GM21447 (cell line): Measurements from ENCODE around the gene SUMO2.
A peak's percentile ranks its signal among the peaks of the same experiment; 100 is the strongest.
"Not testable (repeated sequence)": the region's sequence is repeated elsewhere in the genome, so short reads cannot be mapped to it uniquely, and the experiment has no call there.

Source experiments
- ATAC-seq: cut with Tn5 transposase; IDR thresholded peaks from one replicate; pipeline ENCODE4 v1.9.1; 2021; ENCODE audit not compliant: unreplicated experiment

SUMO2 gene

DNA sequence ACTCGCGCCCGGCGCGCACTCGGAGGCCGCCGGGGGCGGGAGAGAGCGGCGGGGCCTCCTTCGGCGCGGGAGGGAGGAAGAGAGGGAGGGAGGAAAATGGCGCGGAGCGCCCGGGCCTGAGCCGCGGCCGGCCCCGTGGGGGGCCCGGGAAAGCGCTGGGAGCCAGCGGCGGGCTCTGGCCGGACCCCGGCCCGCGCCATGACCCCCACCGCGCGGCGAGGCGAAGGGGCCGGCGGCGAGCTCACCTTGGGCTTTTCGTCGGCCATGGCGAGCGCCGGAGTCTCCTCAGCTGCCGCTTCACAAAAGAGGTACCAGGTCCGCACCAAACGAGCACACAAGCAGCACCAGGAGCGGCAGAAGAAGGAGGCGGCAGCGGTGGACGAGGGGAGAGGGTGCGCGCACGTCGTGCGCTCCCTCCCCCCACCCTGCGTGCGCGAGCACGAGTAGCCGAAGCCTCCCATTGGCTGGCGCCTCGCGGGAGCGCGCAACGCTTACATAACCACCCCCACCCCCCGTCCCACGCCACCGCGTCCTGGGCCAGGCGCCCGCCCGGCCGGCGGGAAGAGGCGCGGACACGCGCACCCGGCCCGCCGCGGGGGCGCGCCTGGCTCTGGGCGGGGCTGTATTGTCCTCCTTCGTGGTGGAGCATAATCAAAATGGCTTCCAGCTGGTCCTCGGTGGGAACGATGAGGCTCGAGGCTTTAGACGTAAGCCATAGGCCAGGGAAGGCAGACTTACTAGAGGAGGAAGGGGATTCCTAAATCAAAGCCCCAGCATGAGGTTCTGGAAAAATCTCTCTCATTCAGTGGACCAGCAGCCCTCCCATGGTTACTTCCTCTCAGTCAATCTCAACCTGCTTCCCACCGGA, at the start of gene SUMO2:
TSS of gene SUMO2 (minus strand) at position 391 of the 868 bp plus-strand sequence. CDS start at position 266, 125 bp downstream.
- peak; percentile 73 for ATAC-seq

DNA sequence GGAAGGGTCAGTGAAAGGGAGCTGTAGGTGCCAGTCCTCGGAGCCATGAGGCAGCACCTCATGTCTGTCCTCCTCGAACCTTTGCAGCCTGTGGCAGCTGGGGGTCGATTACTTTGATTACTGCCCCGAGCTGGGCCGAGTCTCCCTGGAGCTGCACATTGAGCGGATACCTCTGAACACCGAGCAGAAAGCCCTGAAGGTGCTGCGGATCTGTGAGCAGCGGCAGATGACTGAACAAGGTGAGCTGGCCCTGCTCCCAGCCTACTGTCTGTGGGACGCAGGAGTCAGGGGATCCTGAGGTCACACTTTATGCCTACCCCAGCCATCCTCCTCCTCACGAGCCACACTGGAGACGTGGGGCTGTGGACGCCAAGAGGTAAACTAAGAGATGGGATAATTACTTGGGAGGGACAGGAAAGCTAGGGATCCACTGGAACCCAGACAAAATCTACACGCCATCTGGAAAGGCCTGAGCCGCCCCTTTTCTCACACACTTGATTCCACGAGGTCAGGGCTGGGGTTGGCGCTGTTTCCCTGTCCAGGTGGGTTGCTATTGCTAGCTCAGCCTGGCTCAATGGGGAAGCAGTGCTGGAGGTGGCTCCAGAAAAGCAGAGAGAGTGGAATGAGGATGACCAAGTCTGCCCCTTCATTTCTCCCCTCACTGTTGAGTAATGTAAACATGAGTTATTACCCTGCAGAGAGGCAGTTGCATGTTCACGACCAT, 49.1 kb upstream of the SUMO2 start:
- no peak for ATAC-seq

DNA sequence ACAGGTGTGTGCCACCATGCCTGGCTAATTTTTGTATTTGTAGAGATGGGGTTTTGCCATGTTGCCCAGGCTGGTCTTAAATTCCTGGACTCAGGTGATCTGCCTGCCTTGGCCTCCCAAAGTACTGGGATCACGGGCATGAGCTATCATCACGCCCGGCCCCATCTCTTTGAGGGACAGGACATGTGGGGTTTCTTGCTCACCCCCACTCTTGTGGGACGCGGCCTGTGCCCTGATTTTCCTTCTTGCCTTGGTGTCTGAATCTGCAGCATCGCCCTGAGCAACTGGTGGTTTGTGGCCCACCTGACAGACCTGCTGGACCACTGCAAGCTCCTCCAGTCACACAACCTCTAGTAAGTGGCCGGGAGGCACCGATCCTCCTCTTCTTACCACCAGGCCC, 48.3 kb upstream of the SUMO2 start:
- ATAC-seq: no peak

DNA sequence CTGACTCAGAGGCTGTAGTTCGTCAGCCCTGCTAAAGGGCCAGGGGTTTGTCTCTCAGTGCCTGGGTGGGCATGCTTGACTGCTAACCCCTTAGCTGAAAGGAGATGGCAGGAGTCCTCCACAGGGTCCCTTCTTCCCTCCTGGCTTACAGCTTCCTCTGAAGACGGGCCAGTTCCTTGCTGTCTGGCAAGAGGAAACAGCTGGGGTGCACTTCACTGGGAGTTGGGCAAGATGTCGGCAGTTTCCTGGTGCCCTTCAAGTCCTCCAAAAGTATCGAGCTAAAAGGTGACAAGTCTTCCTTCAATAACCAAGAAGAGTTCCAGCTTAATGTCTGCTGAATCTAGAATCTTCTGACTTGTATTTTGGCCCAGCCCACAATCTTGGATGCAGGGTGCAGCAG, 46.1 kb upstream of the SUMO2 start:
- no peak for ATAC-seq

DNA sequence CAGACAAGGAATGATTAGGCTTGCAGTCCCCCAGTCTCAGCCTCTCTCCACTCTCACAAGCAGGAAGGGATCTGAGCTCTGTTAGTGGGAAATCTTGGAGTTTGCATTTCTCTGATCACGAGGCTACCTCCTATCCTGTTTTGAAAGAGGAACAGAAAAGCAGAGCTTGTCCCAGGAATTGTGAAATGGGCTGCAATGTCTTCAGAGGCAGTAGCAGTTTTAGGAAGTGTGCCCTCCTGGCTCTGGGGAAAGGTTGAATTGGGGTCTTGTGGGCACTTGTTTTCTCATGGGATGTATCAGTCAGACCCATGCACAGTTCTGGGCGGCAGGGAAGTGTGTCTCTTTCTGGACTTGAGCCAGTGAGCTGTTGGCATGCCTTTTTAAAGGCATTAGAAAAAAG, 45.5 kb upstream of the SUMO2 start:
- ATAC-seq: no peak

DNA sequence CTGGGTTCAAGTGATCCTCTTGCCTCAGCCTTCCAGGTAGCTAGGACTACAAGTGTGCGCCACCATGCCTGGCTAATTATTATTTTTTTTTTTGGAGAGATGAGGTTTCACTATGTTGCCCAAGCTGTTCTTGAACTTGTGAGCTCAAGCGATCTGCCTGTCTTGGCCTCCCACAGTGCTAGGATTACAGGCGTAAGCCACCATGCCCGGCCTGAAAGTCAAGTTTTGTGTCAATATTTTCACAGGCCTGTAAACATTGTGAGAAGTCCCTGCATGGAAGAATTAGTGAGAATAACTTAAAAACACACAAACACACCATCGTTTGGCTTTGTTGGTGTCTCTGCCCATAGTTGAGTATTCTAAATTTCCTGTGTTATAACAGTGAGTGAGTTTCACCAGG, 45.0 kb upstream of the SUMO2 start:
- no peak for ATAC-seq

DNA sequence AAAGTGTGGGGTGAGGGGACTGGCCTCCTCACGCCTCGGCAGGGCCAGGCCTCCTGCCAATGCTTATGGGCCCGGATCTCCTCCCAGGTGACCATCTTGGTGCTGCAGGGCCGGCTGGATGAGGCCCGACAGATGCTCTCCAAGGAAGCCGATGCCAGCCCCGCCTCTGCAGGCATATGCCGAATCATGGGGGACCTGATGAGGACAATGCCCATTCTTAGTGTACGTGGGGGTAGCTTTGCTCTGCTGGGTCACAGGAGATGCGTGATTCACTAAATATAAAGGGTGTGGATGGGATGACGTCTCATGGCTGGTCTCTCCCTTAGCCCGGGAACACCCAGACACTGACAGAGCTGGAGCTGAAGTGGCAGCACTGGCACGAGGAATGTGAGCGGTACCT, 42.3 kb upstream of the SUMO2 start:
- no peak for ATAC-seq

DNA sequence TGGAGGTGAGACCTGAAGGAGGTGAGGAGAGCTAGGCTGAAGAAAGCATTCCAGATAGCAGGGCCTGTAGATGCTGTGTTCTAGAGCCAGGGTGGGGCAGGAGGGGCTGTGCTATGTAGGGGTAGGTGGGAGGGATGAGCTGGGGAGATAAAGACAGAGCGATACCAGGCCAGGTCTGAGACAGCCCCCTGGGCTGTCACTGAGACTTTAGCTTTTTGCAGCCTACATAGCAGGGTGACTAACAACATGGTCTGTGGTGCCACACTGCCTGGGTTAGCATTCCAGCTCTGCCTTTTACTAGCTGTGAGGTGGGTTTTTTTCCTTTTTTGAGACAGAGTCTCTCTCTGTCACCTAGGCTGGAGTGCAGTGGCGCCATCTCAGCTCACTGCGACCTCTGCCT, 37.1 kb upstream of the SUMO2 start:
- no peak for ATAC-seq

DNA sequence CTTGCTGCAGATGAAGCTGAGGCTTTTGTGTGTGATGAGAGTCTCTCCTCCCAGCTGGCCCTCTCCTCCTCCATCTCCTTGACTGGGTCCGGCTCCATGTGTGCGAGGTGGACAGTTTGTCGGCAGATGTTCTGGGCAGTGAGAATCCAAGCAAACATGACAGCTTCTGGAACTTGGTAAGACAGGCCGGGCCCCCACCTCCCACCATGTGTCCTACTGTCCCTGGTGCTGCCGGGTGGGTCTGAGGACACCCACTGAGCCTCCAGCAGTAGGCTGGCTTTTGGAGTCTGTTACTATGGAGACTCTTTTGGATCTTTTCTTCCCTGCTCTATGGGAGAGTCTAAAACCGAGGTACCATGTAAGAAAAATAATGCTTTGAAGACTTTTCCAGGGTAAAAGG, 35.4 kb upstream of the SUMO2 start:
- no peak for ATAC-seq

DNA sequence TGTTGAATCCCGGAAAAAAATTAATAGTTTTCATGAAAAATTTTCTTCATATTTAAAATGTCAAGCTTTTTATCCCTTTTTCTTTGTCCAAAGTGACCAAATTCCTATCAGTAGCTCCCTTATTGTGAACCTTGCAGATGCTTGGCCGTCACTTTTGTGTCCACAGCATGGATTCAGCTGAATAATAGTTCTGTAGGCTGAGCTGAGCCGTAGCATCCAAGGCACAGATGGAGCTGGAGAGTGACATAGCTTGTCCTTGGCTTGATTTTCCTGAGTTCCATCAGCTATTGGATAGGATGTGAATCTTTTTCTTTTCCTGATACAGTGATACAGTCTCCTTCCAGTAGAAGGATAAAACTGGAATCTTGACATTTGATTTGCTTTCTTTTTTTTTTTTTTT, 26.3 kb upstream of the SUMO2 start:
- no peak for ATAC-seq

DNA sequence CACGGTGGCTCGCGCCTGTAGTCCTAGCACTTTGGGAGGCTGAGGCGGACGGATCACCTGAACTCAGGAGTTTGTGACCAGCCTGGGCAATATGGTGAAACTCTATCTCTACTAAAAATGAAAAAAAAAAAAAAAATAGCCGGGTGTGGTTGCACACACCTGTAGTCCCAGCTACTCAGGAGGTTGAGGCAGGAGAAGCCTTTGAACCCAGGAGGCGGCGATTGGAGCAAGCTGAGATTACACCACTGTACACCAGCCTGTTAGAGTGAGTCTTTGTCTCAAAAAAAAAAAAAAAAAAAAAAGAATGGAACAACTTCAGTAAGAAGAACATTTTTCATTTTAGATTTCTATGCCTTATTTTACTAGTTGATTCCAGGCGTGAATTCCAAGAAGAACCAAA, 25.4 kb upstream of the SUMO2 start:
- ATAC-seq: no peak

DNA sequence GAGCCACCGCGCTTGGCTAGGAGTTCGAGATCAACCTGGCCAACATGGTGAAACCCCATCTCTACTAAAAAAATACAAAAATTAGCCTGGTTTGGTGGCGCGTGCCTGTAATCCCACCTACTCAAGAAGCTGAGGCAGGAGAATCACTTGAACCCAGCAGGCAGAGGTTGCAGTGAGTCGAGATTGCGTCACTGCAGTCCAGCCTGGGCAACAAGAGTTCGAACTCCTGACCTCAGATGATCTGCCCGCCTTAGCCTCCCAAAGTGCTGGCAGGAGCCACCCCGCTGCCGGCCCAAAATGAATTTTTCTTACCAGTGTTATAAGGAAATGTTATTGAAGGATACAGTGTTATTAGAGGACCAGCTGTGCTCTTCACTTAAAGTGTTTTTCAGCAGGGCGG, 25.0 kb upstream of the SUMO2 start:
- ATAC-seq: no peak

DNA sequence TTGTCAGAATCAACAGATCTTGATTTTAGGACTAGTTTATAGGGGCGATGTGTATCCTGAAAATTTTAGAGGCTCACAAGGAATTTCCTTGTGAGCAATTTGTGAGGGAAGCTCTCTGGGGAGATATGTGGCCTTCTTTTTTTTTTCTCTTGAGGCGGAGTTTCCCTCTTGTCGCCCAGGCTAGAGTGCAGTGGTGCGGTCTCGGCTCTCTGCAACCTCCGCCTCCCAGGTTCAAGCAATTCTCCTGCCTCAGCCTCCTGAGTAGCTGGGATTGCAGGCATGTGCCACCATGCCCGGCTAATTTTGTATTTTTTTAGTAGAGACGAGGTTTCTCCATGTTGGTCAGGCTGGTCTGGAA, 24.3 kb upstream of the SUMO2 start:
- not testable (repeated sequence) for ATAC-seq

DNA sequence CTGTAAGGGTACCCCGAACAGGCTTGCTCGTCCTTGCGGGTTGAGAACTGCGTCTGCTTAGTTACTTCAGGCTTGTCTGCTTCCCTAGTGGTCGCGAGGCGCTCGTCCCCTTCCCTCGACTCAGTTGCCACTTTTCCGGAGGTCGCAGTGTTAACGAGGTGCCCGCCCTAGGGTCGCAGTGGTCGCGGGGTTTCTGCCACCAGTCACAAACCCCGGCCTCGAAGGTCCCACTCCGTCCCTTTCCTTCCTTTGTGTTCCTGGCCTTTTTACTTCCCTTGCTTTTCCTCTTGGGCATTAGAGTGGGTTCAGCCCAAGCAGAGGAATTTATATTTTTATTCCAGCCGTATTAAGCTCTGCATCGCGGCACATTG, 23.0 kb upstream of the SUMO2 start:
- ATAC-seq: peak; percentile 11

DNA sequence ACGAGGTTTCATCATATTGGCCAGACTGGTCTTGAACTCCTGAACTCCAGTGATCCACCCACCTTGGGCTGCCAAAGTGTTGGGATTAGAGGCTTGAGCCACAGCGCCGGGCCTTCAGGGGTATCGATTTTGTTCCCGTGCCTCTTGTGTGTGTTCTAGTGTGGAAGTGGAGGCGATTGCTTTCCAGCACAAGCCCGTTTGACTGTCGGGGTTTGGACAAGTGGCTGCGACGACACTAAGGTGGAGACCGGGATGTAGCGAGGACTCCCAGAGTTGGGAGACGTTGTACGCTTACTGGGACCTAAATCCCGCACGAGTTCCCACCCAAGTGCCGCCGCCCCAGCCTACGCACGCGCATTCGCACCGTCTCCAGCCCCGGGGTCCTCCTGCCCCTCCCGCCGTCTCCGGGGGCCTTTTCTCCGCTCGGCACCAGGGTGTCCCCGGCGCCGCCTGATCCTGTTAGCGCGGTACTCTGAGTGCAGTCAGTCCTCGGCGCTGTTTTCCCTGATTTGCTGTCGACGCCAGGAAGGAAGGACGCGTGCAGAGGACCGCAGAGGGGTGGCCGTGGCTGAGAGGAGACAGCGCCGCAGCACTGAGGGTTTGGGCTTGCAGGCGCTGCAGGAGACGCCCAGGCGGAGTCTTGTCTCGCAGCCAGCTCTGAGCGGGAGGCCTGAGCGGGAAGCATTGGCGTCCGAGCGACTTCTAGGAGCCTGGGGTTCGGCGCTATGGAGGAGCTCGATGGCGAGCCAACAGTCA, 22.5 kb upstream of the SUMO2 start, which contains the start of gene NUP85:
TSS of gene NUP85 (plus strand) at position 643 of the 756 bp plus-strand sequence. CDS start at position 726, 83 bp downstream.
- ATAC-seq: peak; percentile 71

DNA sequence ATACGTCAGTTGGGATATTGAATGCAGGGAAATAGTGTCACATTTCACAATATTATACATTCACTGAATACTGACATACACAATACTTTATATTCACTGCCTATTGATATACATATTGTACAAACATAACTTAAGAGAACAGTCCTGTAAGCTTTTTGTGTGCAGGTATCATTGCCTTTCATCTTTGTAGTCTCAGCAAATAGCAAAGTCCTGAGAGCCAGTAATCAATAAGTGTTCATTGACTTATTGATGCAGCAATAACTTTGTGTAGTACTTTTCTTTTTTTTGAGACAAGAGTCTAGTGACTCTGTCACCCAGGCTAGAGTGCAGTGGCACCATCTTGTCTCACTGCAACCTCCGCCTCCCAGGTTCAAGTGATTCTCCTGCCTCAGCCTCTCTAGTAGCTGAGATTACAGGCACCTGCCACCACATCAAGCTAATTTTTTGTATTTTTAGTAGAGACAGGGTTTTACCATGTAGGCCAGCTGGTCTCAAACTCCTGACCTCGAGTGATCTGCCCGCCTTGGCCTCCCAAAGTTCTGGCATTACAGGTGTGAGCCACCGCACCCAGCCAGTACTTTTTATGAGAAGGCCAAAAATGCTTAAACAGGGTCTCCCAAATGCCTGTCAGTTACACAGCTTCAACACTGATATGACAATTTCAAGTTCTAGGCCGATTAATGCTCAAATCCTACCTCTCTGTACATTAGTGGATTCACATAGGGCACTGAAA, 17.3 kb upstream of the SUMO2 start:
- ATAC-seq: no peak

DNA sequence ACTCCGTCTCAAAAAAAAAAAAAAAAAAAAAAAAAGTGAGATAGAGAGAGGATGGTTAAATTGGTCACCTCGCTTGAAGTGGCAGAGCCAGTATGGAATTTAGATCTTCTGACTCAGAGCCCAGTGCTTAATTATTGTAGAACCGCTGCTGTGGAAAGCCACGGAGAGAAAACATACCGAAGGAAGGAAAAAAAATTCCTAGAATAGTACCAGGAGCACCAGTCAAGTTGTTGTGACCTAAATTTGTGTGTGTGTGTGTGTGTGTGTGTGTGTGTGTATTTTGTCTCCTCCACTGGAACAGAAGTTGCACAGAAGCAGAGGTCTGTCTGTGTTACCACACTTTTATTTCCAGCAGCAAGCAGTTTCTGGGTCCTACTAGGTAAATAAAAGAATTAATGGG, 12.1 kb upstream of the SUMO2 start:
- no peak for ATAC-seq

DNA sequence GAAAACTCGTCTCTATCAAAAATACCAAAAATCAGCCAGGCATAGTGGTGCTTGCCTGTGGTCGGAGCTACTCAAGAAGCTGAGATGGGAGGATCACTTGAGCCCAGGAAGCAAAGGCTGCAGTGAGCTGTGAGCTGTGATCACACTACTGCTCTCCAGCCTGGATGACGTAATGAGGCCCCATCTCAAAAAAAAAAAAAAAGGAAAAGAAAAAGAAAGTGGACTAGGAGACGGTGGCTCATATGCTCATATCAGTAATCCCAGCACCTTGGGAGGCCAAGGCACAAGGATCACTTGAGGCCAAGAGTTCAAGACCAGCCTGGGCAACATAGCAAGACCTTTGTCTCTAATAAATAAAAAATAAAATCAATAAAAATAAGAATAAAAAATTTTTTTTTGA, 8.8 kb upstream of the SUMO2 start:
- ATAC-seq: no peak

DNA sequence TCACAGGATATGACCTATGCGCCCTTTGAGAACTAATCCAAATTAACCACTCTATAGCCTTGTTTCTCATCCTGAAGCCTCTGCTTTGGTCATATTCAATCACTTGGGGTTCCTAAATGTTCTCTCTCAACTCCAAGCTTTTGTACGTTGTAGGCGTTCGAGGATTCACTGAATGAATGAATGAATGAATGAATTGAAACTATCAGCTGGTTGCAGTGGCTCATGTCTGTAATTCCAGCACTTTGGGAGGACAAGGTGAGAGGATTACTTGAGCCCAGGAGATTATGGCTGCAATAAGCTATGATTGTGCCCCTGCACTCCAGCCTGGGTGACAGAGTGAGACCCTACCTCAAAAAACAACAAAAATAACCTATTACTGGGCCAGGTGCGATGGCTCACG, 5.9 kb upstream of the SUMO2 start:
- no peak for ATAC-seq

DNA sequence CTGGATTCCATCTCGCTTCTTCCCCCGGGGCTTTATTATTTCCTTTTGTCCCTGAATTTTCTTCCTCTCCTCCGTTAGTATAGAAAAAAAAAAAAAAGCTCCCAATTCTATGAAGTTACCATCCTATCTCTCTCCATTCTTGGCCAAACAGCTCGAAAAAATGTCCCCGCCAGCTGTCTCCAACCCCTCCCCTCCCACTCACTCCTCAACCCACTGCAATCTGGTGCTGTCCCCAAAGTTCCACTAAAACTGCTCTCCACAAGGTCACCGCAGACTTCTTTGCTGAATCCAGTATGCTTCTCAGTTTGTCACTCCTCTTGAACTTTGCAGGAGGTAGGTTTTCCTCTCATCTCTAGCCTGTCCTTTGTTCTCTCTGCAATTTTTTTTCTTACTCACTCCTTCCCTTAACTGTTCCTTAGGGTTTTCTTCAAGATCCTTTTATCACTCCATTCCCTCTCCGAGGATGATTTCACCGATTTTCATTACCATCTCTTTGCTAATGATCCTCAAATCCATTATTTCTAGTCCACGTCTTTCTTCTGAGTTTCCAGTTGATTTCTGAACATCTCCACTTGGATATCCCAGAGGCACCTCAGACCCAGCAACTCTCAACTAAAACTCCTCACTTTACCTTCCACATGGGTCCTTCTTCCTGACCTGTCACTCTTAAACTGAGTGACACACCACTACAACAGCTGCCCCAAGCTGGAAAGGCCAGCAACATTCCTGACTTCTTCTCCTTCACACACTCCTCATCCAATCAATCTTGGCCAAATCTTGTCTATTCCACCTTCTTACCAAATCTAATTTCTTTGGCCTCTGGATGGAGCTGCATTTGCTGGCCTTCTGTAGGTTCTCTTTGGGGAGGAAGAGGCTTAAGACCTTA, 1.5 kb upstream of the SUMO2 start:
- ATAC-seq: no peak
